Raji (cell line): Measurements from ENCODE around the gene POLR2J.
A peak's percentile ranks its signal among the peaks of the same experiment; 100 is the strongest.

Experiments
- POLR2A ChIP-seq: IDR thresholded peaks from 2 replicates; pipeline ENCODE4 v1.6.1; 2011; ENCODE audit warnings: low read depth, low read length, control low read depth; ENCODE audit not compliant: insufficient read depth

POLR2J gene

DNA sequence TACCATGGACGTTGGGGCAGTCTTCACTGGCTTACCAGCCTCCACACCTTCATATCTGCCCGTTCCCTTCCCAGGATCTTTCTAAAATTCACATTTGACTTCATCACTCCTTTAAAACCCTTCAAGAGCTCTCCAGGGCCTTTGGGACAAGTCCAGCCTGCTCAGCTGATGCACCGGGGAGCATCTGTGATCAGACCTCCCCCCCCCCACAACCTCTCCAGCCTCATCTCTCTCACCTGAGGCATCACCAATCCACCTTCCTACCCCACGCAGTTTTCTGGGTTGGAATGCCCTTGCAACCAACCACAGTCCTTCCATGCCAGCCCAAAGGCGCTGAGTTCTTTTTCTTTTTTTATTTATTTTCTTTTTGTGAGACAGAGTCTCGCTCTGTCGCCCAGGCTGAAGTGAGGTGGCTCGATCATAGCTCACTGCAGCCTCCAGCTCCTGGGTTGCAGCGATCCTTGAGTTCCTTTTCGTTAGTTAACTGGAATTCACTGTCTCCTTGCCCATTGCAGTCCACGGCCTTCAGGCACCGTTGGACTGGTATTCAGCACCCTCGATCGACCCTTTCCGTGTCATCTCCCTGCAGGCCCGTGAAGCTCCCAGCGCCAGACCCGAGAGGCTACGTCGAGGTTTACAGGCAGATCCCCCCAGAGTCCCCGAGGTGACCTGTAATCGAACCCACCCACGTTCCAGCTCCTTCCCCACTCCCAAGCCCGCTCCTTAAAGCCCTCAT lies 14.7 kb downstream of the POLR2J start:
- TF ChIP-seq POLR2A: no peak

DNA sequence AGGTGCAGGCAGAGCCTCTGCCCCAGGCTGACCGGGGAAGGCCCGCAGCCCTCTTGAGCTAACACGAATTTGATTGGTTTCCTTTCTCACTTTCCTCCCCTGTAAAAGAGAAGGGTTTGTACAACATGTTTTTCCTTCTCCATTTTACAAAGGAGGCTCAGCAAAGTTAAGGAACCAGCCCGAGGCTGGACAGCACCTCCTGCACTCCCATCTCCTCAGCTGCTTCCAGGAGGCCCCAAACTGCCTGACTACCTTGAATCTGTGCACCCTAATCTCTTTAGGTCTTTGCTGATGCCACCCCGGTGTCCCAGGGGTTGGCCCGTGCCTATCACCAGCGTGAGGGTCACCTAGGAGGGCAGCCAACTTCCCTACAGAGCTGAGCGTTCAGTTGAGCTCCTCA lies 18.3 kb downstream of the POLR2J start:
- TF ChIP-seq POLR2A: no peak

DNA sequence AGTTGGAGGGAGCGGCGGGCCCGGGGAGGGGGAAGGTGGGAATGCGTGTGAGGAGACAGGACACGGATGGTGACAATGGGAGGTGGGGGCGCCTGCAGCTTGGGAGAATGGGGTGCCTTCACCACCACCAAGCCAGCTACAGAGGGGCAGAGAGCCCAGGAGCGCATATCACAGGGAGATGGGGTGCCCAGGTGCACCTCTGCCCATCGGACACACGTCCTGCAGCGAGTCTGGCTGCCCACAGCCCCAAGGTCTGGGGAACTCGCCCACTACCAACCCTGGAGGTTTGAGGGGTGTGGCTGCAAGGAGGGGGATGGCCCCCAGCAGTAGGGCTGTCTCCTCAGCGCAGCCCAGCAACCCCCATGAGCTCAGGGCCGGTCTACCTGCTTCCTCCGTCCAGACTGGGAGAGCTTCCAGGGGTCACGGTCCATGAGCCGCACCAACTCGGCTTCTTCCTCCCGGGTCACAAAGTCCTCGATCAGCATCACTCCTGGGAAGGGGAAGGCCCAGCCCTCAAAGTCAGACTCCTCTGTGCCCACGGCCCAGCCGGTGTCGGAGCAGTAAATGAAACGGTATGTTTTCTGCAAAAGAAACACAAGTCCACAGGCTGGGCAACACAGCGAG lies 19.4 kb downstream of the POLR2J start:
- TF ChIP-seq POLR2A: no peak

GRCh38 chr7:102457352-102457924 lies 21.3 kb downstream of the POLR2J start:
- no peak for TF ChIP-seq POLR2A

DNA sequence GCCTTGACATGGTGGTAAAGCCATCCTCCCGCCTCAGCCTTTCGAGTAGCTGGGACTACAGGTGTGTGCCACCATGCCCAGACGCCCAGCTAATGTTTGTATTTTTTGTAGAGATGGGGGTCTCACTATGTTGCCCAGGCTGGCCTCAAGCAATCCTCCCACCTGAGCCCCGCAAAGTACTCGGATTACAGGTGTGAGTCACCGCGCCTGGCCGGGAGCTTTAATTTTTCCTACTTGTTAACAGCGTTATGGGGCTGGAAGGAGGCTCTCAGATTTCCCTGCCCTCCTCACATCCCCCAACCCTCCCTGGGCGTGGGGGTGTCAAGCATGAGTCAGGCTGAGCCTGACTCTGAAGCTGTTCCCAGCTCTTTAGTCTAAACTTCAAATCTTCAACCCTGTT lies 22.4 kb downstream of the POLR2J start:
- no peak for TF ChIP-seq POLR2A

GRCh38 chr7:102455596-102455995 lies 23.1 kb downstream of the POLR2J start:
- TF ChIP-seq POLR2A: no peak

DNA sequence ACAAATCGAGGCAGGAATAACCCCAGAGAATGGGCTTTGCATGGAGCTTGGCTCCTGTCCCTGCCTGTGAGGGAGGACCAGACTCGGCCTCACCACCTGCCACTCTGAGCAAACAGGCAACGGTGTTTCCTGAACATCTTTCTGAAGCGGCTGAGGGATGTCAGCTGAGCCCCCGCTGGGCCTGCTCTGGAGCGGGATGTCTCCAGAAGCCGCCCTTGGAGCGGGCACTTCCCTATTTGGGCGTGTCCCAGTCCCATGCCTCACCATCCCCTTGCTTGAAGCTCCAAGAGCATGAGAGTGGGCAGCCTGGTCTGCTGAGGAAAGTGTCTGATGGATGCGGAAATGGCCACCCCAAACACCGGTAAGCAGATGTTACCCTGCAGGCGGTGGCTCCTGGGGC lies 24.3 kb downstream of the POLR2J start:
- TF ChIP-seq POLR2A: peak; percentile 32; the same call in 1 of the 2 replicates

DNA sequence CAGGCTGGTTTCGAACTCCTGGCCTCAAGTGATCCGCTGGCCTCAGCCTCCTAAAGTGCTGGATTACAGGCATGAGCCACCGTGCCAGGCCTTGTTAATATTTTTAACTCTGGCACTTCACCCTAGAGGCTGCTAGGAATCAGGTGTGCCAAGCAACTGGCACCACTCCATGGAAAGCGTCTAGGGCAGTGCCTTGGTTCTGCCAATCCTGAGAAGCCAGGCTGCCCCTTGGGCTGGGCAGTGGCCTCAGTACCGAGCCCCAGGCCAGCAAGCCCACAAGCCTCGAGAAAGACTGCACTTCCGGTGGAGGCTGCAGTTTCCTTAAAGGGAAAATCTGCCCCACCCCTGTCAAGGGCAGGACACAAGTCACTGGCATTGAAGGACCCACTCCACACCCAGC lies 25.4 kb downstream of the POLR2J start:
- TF ChIP-seq POLR2A: no peak

GRCh38 chr7:102452451-102452850 lies 26.3 kb downstream of the POLR2J start:
- no peak for TF ChIP-seq POLR2A

- no peak; the same call in 1 of the 2 replicates for TF ChIP-seq POLR2A
These were observed 27.2 kb downstream of the POLR2J start for GRCh38 chr7:102451371-102452054.

GRCh38 chr7:102450242-102450641 lies 28.5 kb downstream of the POLR2J start:
- TF ChIP-seq POLR2A: 0 out of 2 replicates have a peak, but pooled peaks have one; percentile 26

DNA sequence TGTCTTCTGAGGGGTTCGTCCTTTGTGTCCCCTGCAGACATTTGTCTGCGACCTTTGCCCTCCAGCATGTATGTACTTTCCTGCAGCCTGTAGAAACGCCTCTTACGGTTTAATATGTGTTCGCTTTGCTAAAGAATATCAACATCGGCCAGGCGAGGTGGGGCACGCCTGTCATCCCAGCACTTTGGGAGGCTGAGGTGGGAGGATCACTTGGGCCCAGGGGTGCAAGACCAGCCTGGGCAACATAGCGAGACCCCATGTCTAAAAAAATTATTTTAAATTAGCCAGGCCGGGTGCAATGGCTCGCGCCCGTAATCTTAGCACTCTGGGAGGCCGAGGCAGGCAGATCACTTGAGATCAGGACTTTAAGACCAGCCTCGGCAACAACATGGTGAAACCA lies 29.6 kb downstream of the POLR2J start:
- TF ChIP-seq POLR2A: no peak

DNA sequence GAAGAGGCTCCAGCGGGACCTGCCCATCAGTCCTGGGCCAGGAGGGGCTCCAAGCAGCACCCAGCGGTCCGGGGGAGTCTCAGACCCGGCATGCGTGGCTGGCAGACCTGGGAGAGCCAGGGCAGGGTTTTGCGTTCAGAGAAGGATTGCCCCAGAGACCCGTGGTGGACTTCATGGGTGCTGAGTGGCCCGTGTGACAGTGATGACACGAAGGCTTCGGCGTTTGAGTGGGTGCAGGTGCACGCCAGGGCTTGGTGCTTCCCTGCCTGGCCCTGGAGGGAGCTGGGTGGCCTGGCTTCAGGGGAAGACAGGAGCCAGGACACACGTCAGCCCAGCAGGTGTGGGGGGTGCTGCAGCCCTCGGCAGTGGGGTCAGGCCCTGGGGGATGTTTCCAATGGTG lies 31.4 kb downstream of the POLR2J start:
- no peak for TF ChIP-seq POLR2A

DNA sequence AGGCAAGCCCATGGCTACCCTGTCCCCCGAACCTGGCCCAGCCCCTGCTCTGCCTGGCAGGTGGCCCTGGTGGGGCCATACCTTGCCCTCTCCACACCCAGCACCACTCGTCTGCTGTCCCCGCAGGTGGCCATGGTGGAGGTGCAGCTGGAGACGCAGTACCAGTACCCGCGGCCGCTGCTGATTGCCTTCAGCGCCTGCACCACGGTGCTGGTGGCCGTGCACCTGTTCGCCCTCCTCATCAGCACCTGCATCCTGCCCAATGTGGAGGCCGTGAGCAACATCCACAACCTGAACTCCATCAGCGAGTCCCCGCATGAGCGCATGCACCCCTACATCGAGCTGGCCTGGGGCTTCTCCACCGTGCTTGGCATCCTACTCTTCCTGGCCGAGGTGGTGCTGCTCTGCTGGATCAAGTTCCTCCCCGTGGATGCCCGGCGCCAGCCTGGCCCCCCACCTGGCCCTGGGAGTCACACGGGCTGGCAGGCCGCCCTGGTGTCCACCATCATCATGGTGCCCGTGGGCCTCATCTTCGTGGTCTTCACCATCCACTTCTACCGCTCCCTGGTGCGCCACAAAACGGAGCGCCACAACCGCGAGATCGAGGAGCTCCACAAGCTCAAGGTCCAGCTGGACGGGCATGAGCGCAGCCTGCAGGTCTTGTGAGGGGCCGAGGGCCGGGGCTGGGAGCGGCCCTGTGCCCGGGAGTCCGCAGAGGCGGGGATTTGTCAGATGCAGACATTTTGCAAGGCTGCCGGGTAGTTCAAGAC lies 32.1 kb downstream of the POLR2J start:
- TF ChIP-seq POLR2A: no peak

DNA sequence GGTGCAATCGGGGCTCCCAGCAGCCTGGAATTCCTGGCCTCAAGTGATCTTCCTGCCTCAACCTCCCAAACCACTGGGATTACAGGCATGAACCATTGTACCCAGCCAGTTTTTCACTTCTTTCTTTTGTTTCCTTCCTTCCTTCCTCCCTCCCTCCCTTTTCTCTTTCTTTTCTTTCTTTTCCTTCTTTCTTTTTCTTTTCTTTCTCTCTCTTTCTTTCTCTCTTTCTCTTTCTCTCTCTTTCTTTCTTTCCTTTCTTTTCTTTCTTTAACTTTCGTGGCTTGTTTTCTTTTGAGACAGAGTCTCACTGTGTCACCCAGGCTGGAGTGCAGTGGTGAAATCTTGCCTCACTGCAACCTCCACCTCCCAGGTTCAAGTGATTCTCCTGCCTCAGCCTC lies 33.0 kb downstream of the POLR2J start:
- TF ChIP-seq POLR2A: no peak

DNA sequence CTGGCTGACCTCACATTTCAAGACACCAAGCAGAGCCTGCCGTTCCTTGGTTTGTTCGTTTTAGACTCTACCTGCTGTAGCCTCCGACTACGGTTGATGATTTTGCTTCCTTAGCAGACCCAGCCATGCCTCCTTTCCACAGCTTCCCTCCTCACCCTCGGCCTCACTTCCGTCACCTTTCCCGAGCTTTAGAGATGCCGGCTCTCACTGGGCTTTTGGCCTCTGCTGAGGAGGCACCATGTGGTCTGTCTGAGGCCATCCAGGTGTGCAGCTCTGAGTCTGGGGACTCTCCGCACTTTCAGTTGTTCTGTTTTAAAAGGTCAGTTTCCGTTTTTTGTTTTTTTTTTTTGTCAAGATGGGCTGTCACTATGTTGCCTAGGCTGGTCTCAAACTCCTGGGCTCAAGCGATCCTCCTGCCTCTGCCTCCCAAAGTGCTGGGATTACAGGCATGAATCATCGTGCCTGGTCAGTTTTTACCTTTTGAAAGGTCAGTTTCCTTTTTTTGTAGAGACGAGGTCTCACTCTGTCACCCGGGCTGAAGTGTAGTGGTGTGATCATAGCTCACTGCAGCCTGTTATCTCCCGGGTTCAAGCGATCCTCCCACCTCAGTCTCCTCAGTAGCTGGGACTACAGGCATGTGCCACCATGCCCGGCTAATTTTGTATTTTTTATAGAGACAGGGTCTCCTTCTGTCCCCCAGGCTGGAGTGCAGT lies 33.6 kb downstream of the POLR2J start:
- no peak for TF ChIP-seq POLR2A
